NT2/D1 (cell line): Measurements from ENCODE around the gene ABAT.

Source experiments
- DNase-seq: peaks from one replicate; pipeline ENCODE4 v3.0.0-alpha.2; 2011; ENCODE audit warnings: low read depth, low spot score
- H3K27me3 ChIP-seq: 2 replicates; pipeline ENCODE4 v1.6.0; 2011; ENCODE audit warnings: mild to moderate bottlenecking; ENCODE audit not compliant: insufficient read length, insufficient read depth
- H3K36me3 ChIP-seq: 2 replicates; pipeline ENCODE4 v1.6.1; 2011; ENCODE audit warnings: mild to moderate bottlenecking, low read length, mixed read lengths; ENCODE audit not compliant: insufficient read depth, insufficient read length
- H3K4me1 ChIP-seq: 2 replicates; pipeline ENCODE4 v1.5.1; 2011; ENCODE audit not compliant: insufficient read depth, insufficient read length
- H3K4me3 ChIP-seq: 2 replicates; pipeline ENCODE4 v1.5.1; 2011; ENCODE audit warnings: low read depth; ENCODE audit not compliant: insufficient read length
- H3K9ac ChIP-seq: 2 replicates; pipeline ENCODE4 v1.6.0; 2011; ENCODE audit warnings: low read depth; ENCODE audit not compliant: insufficient read length
- H3K9me3 ChIP-seq: 2 replicates; pipeline ENCODE4 v1.5.1; 2011; ENCODE audit warnings: mild to moderate bottlenecking, low read length; ENCODE audit not compliant: insufficient read depth
- SUZ12 ChIP-seq: IDR thresholded peaks from 2 replicates; pipeline ENCODE4 v1.6.1; 2011; ENCODE audit not compliant: insufficient read length, insufficient read depth; ENCODE audit errors: extremely low read depth
- YY1 ChIP-seq: IDR thresholded peaks from 2 replicates; pipeline ENCODE4 v1.6.1; 2011; ENCODE audit not compliant: insufficient read length, insufficient read depth
- ZNF274 ChIP-seq: IDR thresholded peaks from 2 replicates; pipeline ENCODE4 v1.6.1; 2011; ENCODE audit warnings: mild to moderate bottlenecking, low read depth, low read length

Gene ABAT

GRCh38 chr16:8758022-8758421 is 83.6 kb downstream of the ABAT start:
- no peak for DNase-seq
- H3K27me3 ChIP-seq = no peaks in the 10 kb centered on the region
- TF ChIP-seq SUZ12 (no peak), ZNF274 (no peak), YY1 (no peak)
- no peak overlapping the region for H3K9ac ChIP-seq
- no peaks in the 10 kb centered on the region for H3K4me1 ChIP-seq
- no peak overlapping the region for H3K4me3 ChIP-seq
- no peaks in the 10 kb centered on the region for H3K9me3 ChIP-seq
- H3K36me3 ChIP-seq = no peaks in the 10 kb centered on the region

GRCh38 chr16:8760021-8760420 is 85.6 kb downstream of the ABAT start:
- no peak for DNase-seq
- Histone ChIP-seq H3K9me3 (no peaks in the 10 kb centered on the region), H3K9ac (no peak overlapping the region), H3K36me3 (no peaks in the 10 kb centered on the region), H3K27me3 (no peaks in the 10 kb centered on the region), H3K4me3 (no peak overlapping the region), H3K4me1 (peaks cover 3% of the 10 kb centered on the region)
- TF ChIP-seq SUZ12 (no peak), ZNF274 (no peak), YY1 (no peak)

GRCh38 chr16:8761078-8761477 is 86.7 kb downstream of the ABAT start:
- no peak overlapping the region for H3K4me3 ChIP-seq
- peaks cover 3% of the 10 kb centered on the region for H3K4me1 ChIP-seq
- no peaks in the 10 kb centered on the region for H3K27me3 ChIP-seq
- no peak overlapping the region for H3K9ac ChIP-seq
- H3K36me3 ChIP-seq = no peaks in the 10 kb centered on the region
- DNase-seq = no peak
- no peaks in the 10 kb centered on the region for H3K9me3 ChIP-seq
- TF ChIP-seq YY1 = no peak
- no peak for TF ChIP-seq SUZ12
- no peak for TF ChIP-seq ZNF274

- H3K4me1 ChIP-seq = peaks cover 3% of the 10 kb centered on the region
- H3K9me3 ChIP-seq = no peaks in the 10 kb centered on the region
- H3K36me3 ChIP-seq = no peaks in the 10 kb centered on the region
- H3K9ac ChIP-seq = no peak overlapping the region
- no peaks in the 10 kb centered on the region for H3K27me3 ChIP-seq
- DNase-seq = no peak
- H3K4me3 ChIP-seq = no peak overlapping the region
- no peak for TF ChIP-seq SUZ12
- no peak for TF ChIP-seq ZNF274
- no peak for TF ChIP-seq YY1
These were observed 87.8 kb downstream of the ABAT start for GRCh38 chr16:8762254-8762653.

- DNase-seq = no peak
- Histone ChIP-seq H3K27me3 (no peaks in the 10 kb centered on the region), H3K4me3 (no peak overlapping the region), H3K36me3 (no peaks in the 10 kb centered on the region), H3K9ac (no peak overlapping the region), H3K4me1 (peaks cover 3% of the 10 kb centered on the region), H3K9me3 (no peaks in the 10 kb centered on the region)
- no peak for TF ChIP-seq ZNF274
- no peak for TF ChIP-seq YY1
- no peak for TF ChIP-seq SUZ12
These were observed 88.7 kb downstream of the ABAT start for GRCh38 chr16:8763083-8763482.

GRCh38 chr16:8763899-8764298 is 89.5 kb downstream of the ABAT start:
- no peaks in the 10 kb centered on the region for H3K27me3 ChIP-seq
- no peaks in the 10 kb centered on the region for H3K36me3 ChIP-seq
- no peak for DNase-seq
- H3K9ac ChIP-seq = no peak overlapping the region
- no peaks in the 10 kb centered on the region for H3K9me3 ChIP-seq
- peaks cover 3% of the 10 kb centered on the region for H3K4me1 ChIP-seq
- TF ChIP-seq SUZ12 (no peak), YY1 (no peak), ZNF274 (no peak)
- no peak overlapping the region for H3K4me3 ChIP-seq

- DNase-seq = no peak
- peaks cover 3% of the 10 kb centered on the region for H3K4me1 ChIP-seq
- no peaks in the 10 kb centered on the region for H3K27me3 ChIP-seq
- H3K36me3 ChIP-seq = no peaks in the 10 kb centered on the region
- H3K9me3 ChIP-seq = no peaks in the 10 kb centered on the region
- TF ChIP-seq ZNF274 (no peak), YY1 (no peak), SUZ12 (no peak)
- H3K9ac ChIP-seq = no peak overlapping the region
- H3K4me3 ChIP-seq = no peak overlapping the region
These were observed 90.3 kb downstream of the ABAT start for GRCh38 chr16:8764525-8765250.
